SW480 (cell line): ENCODE measurements around the gene ADK.

ENCODE experiments used
- DNase-seq: peaks from one replicate; pipeline ENCODE4 v3.0.0-alpha.2; 2016; ENCODE audit warnings: low spot score

ADK gene

DNA sequence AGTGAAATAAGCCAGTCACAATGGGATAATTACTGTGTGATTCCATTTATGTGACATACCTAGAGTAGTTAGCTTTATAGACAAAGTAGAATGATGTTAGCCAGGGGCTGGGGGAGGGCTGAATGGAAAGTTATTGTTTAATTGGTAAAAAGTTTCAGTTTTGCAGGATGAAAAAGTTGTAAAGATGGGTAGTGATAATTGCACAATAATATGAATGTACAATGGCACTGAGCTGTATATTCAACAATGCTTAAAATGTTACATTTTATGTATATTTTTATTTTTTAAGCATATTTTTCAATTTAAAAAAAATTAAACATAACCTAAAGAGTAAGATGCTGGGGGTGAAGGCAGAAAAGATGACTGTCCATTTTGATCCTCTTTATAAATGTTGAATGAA lies 459.3 kb downstream of the ADK start:
- DNase-seq: no peak

DNA sequence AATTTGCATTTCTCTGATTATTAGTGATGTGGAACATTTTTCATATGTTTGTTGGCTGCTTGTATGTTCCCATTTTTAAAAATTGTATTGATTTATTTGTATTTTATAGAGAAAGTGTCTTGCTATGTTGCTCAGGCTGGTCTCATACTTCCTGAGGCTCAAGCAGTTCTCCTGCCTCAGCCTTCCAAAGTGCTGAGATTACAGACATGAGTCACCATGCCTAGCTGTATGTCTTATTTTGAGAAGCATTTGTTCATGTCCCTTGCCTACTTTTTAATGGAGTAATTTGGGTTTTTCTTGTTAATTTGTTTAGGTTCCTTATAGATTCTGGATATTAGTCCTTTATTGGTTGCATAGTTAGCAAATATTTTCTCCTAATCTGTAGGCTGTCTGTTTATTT lies 461.2 kb downstream of the ADK start:
- DNase-seq: no peak

- DNase-seq: no peak
Observed at GRCh38 chr10:74620626-74621025, 469.6 kb downstream of the ADK start.

- DNase-seq: no peak
Observed at GRCh38 chr10:74623786-74624185, 472.8 kb downstream of the ADK start.

DNA sequence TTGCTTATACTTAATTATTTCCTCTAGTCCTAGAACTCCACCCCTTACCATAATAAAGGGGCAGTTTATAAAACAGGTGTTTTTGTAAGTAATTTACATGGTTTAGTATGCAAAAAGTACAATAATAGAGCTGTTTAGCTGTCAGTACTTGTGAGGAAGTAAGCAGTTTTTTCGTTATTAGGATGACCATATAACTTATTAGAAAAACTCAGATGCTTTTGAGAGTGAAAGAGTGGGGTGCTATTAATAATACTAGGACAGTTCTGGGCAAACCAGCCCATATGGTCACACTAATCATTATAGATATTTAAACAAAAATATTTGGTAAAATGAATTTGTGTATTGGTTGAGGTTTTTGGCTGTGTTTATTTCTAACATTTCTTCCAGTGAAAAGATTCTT lies 473.5 kb downstream of the ADK start:
- no peak for DNase-seq

- DNase-seq: no peak
Observed at GRCh38 chr10:74628136-74628535, 477.1 kb downstream of the ADK start.

DNA sequence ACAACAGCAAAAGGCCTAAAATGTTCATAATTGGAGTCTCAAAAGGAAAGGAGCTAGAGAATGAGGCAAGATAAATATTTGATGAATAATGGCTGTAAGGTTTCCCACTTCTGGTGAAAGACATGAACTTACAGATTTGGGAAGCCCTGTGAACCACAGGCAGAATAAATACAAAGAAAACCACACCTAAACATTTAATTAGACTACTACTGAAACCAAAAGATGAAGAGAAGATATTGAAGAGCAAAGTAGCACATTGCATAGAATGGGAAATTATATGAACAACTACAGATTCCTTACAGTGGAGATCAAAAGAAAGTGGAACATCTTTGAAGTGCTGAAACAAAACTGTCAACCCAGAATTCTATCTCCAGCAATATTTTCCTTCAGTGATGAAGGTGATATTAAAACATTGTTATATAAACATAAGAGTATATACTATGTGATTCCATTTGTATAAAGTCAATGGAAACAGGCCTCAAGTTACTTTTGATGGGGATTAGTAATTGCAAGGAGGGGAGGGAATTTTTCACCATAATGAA lies 484.0 kb downstream of the ADK start:
- DNase-seq: no peak

DNA sequence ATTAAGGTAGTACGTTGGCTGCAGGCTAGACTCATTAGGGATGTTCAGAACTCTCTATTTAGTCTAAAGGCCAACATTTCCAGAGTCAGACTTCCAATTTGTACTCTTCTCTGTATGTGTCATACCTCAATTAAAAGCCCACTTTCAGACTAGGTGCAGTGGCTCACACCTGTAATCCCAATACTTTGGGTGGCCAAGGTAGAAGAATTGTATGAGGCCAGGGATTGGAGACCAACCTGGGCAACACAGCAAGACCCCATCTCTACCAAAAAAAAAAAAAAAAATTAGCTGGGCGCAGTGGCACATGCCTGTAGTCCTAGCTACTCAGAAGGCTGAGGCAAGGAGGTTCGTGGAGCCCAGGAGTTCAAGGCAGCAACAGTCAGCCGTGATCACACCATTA lies 484.6 kb downstream of the ADK start:
- DNase-seq: no peak

- DNase-seq: no peak
Observed at GRCh38 chr10:74637685-74638084, 486.7 kb downstream of the ADK start.

GRCh38 chr10:74640134-74640921 lies 489.3 kb downstream of the ADK start:
- DNase-seq: no peak

GRCh38 chr10:74641659-74642058 lies 490.6 kb downstream of the ADK start:
- no peak for DNase-seq

DNA sequence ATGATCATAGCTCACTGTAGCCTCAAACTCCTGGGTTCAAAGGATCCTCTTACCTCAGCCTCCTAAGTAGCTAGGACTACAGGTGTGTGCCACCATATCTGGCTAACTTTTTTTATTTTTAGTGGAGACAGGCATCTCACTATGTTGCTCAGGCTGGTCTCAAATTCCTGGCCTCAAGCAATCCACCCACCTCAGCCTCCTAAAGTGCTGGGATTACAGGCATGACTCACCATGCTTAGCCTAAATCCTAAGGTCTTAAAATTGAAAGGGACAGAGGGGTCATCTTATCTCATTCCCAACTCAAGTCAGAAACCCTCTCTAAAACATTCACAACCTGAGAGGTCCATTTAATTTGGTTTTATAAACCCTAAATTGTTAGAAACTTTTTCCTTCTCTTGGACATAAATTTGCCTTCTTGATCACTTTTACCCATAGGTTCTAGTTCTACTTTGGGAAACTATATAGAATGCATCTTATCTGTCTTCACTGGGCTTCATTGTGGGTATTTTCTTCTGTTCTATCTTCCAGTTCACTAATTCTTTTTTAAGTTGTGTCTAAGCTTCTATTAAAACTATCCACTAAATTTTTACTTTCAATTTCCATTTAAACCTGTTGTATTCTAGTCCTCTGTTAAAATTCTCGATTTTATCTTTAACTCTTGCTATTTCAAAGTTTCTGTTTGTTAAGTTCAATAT lies 492.0 kb downstream of the ADK start:
- DNase-seq: no peak

GRCh38 chr10:74643596-74643975 lies 492.6 kb downstream of the ADK start:
- DNase-seq: no peak

GRCh38 chr10:74644738-74645137 lies 493.7 kb downstream of the ADK start:
- no peak for DNase-seq

GRCh38 chr10:74645692-74646091 lies 494.7 kb downstream of the ADK start:
- DNase-seq: no peak

- no peak for DNase-seq
Observed at GRCh38 chr10:74650613-74651012, 499.6 kb downstream of the ADK start.

DNA sequence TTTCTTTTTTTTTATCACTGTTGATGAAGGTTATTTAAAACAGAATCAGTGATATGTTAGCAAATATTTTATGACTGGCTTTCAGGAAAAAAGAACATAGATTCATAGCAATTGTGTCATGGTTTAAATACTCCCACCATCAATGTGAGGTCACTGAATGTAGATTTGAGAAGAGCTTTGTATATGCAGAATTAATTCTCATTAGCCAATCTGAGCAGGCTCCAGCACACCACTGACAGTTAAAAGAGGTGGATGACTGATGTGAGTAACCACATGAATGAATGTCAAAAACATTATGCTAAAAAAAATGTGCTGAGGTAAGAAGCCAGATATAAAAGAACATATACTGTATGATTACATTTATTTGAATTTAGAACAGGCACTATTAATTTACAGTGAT lies 500.5 kb downstream of the ADK start:
- DNase-seq: no peak

DNA sequence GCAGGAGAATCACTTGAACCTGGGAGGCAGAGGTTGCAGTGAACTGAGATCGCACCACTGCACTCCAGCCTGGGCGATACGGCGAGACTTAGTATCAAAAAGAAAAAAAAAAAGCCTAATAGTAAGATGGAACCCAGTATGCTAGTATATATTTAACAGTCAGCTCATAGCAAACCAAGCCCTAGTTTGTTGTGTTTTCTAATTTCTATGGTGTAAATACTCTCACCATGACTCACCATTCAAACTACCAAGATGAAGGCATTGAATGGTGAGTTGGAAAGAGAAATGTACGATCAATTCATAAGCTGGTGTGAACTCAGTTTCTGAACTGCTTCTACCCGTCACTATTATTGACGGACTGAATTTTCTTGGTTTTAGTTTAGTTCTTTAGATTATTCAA lies 501.6 kb downstream of the ADK start:
- no peak for DNase-seq

DNA sequence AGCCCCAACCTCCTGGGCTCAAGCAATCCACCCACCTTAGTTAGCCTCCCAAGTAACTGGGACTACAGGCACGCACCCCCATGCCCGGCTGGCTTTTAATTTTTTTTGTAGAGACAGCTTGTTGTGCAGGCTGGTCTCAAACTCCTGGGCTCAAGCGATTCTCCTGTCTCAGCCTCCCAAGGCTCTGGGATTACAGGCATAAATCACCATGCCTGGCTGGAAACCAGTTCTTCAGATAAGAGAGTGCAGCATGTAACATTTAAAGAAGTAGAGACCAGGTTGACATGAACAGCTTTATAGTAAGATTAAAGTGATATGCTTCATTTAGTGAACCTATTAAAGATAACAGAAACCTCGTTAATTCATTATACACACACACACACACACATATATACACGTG lies 507.5 kb downstream of the ADK start:
- DNase-seq: no peak

DNA sequence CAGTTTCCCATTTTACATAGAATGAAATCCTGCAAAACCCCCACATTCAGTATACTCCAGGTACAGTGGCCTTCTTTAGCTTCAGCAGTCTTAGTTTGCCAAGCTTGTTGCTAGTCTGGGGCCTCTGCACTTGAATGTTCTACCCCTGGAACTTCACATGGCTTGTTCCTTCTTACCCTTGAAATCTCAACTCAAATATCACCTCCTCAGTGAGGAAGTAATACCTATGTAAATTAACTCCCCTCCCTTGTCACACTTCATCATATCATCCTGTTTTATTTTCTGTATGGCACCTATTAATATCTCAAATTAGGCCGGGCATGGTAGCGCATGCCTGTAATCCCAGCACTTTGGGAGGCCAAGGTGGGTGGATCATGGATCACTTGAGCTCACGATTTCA lies 511.6 kb downstream of the ADK start:
- no peak for DNase-seq

DNA sequence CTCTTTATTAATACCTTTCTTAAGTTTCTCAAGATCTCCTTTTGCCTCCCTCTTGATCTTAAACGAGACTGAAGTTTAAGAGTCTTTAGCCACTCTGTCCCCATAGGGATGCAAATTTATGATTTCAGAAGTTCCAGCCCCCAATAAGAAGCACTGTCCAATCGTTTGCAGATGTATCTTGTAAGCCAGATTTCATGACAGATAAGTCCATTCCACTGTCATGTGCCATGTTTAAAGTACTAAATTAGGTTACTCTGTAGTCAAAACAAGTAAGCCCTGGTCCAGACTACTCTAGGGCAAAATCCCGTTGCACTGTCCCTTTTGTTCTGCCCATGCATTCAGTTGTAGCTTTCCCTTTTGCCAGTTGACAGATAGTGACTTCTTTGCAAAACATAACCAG lies 518.2 kb downstream of the ADK start:
- DNase-seq: no peak

DNA sequence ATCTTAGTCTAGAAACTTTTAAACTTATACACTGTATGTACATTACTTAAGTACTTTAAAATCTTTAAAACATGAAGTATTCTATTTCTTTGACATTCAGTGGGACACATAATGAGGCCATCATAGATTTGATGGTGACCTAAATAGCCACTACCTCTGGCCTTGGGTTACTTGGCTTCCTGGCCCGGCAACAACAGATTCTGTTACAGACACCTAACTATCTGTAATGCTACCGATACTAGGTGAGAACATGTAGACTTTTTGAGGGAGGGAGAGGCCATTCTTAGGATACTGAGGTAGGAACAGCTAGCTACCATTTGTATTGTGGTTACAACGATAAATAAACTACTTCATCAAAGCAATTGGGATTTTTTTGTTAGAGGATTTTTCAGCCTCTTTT lies 520.7 kb downstream of the ADK start:
- DNase-seq: no peak

DNA sequence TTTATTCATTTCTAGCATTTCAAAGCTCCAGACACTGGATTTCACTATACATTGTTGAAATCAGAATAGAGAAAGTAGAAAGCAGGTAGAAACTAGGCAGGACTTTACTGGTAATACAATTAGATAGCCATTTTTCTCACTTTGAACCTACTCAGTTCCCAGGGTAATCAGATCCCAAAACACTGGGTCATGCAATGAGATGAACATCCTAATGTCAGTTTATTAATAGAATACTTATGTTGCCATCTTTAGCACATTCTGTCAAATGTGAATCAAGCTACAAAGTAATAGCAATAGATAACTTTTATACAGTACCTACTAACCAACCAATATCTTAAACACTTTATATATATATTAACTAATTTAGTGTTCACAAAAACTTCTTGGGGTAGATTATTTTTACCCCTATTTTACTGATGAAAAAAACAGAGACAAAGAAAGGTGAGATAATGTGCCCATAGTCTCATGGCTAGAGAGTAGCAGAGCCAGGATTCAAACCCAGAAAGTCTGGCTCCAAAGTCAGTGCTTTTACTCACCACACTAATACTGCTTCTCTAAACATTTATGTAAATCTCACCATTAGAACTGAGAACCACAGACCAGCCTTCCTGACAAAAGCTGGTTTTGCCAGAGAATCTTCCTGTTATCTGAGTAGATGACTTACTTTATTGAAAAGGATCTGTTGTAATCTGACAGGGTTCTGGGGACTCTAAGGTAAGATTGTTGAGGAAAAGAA lies 521.6 kb downstream of the ADK start:
- DNase-seq: no peak
